Motor neuron (in vitro differentiated cells): ENCODE data around the gene MAPK14. TPM values are rescaled to one million over a fixed set of nuclear protein-coding genes. Genes with fewer than 3 reads are reported as not detected.

Experiments used
- ATAC-seq, 8 experiments: fragments of 200-7000 bp; cut with Tn5 transposase; replicated peaks in 6 of 8; 2 replicates each; pipeline ENCODE4 v1.8.0; 2021; ENCODE audit warnings: mild to moderate bottlenecking in 8 of 8, moderate library complexity in 8 of 8
- H3K27ac ChIP-seq, 2 donors: fragments of 250-450 bp; sonication (Bioruptor Pico); 2 replicates each; pipeline ENCODE4 v1.9.0; 2021; ENCODE audit warnings: antibody characterized with exemption in 2 of 2, mild to moderate bottlenecking in 2 of 2, moderate library complexity in 1 of 2
- H3K4me1 ChIP-seq, 2 donors: fragments of 250-450 bp; sonication (Bioruptor Pico); replicated peaks in 1 of 2; 2 replicates each; pipeline ENCODE4 v1.6.1; 2021; ENCODE audit warnings: antibody characterized with exemption in 2 of 2, mild to moderate bottlenecking in 2 of 2, moderate library complexity in 1 of 2
- H3K4me3 ChIP-seq, 5 donors: fragments of 250-450 bp; sonication (Bioruptor Pico); 2 replicates each; pipeline ENCODE4 v1.9.0; 2021; ENCODE audit warnings: antibody characterized with exemption in 5 of 5, mild to moderate bottlenecking in 5 of 5, moderate library complexity in 4 of 5
- WGBS, 10 experiments: fragments of 450-650 bp; shearing (Covaris generic); methylation state at CpG; one replicate each; pipeline ENCODE4 v1.0.0; 2022; 5-methylcytosine and 5-hydroxymethylcytosine counted together
- in situ Hi-C, 9 experiments: fragments of 400-800 bp; cut with MboI; loops; one replicate each; pipeline ENCODE4 v1.15.0; 2021; ENCODE audit warnings: low sequenced_read_pairs in 9 of 9, low pct_unique_long_range_greater_than_20kb in 2 of 9; ENCODE audit not compliant: unreplicated experiment in 9 of 9
- total RNA-seq, 8 experiments: library from RNA; unstranded; fragments of 300-600 nt; gene quantifications; 2 replicates each; pipeline versions ENCODE4 v1.2.3 to v1.2.4, GENCODE V29; 2022

Gene MAPK14
- total RNA-seq, 8 experiments from 2014 or later = 14.7 to 52.3 (median 21.9) TPM

GRCh38 chr6:36102853-36103252 is 75.2 kb downstream of the MAPK14 start:
- no peak for ATAC-seq
- Histone ChIP-seq H3K4me3 (no peak overlapping the region), H3K27ac (no peak overlapping the region), H3K4me1 (no peaks in the 10 kb centered on the region)
- in situ Hi-C loops = no loop called here
- WGBS, 10 experiments = 40 to 100% (median 67%) methylated on average over 1 to 4 of the region's 4 CpGs; no CpG with 5 or more reads in 3 of the 10 experiments

- 0 to 89% (median 60%) methylated on average over 1 to 2 of the region's 2 CpGs; no CpG with 5 or more reads in 3 of the 10 experiments for WGBS, 10 experiments
Measured at GRCh38 chr6:36104836-36105235, 77.2 kb downstream of the MAPK14 start.

GRCh38 chr6:36109092-36109491 is 81.5 kb downstream of the MAPK14 start:
- Histone ChIP-seq H3K4me3 (no peak overlapping the region), H3K4me1 (no peaks in the 10 kb centered on the region), H3K27ac (no peak overlapping the region)
- WGBS, 10 experiments = 31 to 100% (median 90%) methylated on average over 1 to 5 of the region's 7 CpGs; no CpG with 5 or more reads in 1 of the 10 experiments
- in situ Hi-C loops = no loop called here
- no peak for ATAC-seq

More at GRCh38 chr6:36104836-36105235, 77.2 kb downstream of the MAPK14 start:
- Histone ChIP-seq H3K4me1 (no peaks in the 10 kb centered on the region), H3K4me3 (no peak overlapping the region), H3K27ac (no peak overlapping the region)
- peak in 5 of 8 experiments; percentile 36 to 79 (median 49) for ATAC-seq
- in situ Hi-C loops = no loop called here

- H3K4me1 ChIP-seq = no peaks in the 10 kb centered on the region
- in situ Hi-C loops = no loop called here
- ATAC-seq = no peak
- WGBS, 10 experiments = 28 to 100% (median 88%) methylated on average over 1 to 3 of the region's 3 CpGs
- no peak overlapping the region for H3K4me3 ChIP-seq
- H3K27ac ChIP-seq = no peak overlapping the region
Measured at GRCh38 chr6:36110050-36110449, 82.4 kb downstream of the MAPK14 start.

GRCh38 chr6:36110863-36111262 is 83.3 kb downstream of the MAPK14 start:
- WGBS, 10 experiments = 67 to 100% (median 84%) methylated on average over 1 to 4 of the region's 4 CpGs
- Histone ChIP-seq H3K4me3 (no peak overlapping the region), H3K27ac (no peak overlapping the region), H3K4me1 (no peaks in the 10 kb centered on the region)
- in situ Hi-C loops = no loop called here
- ATAC-seq = peak in 1 of 8 experiments; percentile 27

- WGBS, 10 experiments = 72 to 100% (median 95%) methylated on average over 2 to 5 of the region's 7 CpGs; no CpG with 5 or more reads in 4 of the 10 experiments
- H3K27ac ChIP-seq = no peak overlapping the region
- H3K4me1 ChIP-seq = no peaks in the 10 kb centered on the region
- no peak for ATAC-seq
- in situ Hi-C loops = no loop called here
- H3K4me3 ChIP-seq = no peak overlapping the region
Measured at GRCh38 chr6:36111526-36111925, 83.9 kb downstream of the MAPK14 start.

GRCh38 chr6:36113049-36113448 is 85.4 kb downstream of the MAPK14 start:
- H3K4me1 ChIP-seq = peaks cover 0 to under 1% of the 10 kb centered on the region in 2 donors
- in situ Hi-C loops = no loop called here
- no peak overlapping the region for H3K27ac ChIP-seq
- H3K4me3 ChIP-seq = no peak overlapping the region
- ATAC-seq = no peak

- H3K27ac ChIP-seq = no peak overlapping the region
- 14 to 94% (median 74%) methylated on average over 1 to 2 of the region's 2 CpGs; no CpG with 5 or more reads in 2 of the 10 experiments for WGBS, 10 experiments
- peaks cover 4% of the 10 kb centered on the region in 2 donors for H3K4me1 ChIP-seq
- in situ Hi-C loops = no loop called here
- no peak overlapping the region for H3K4me3 ChIP-seq
- ATAC-seq = peak in 2 of 8 experiments; percentile 45 to 63
Measured at GRCh38 chr6:36113703-36114102, 86.1 kb downstream of the MAPK14 start.

GRCh38 chr6:36114798-36115408 is 87.3 kb downstream of the MAPK14 start:
- Histone ChIP-seq H3K4me3 (no peak overlapping the region), H3K4me1 (peaks cover 4% of the 10 kb centered on the region in 2 donors), H3K27ac (no peak overlapping the region)
- ATAC-seq = no peak
- in situ Hi-C loops = no loop called here
- WGBS, 10 experiments = 67 to 100% (median 91%) methylated on average over 1 to 4 of the region's 4 CpGs; no CpG with 5 or more reads in 4 of the 10 experiments

GRCh38 chr6:36115412-36115811 is 87.8 kb downstream of the MAPK14 start:
- 85 to 100% (median 100%) methylated on average over 1 to 8 of the region's 10 CpGs; no CpG with 5 or more reads in 2 of the 10 experiments for WGBS, 10 experiments
- ATAC-seq = no peak
- in situ Hi-C loops = no loop called here

GRCh38 chr6:36116066-36116864 is 88.7 kb downstream of the MAPK14 start:
- WGBS, 10 experiments = 78 to 100% (median 91%) methylated on average over 2 to 3 of the region's 3 CpGs; no CpG with 5 or more reads in 2 of the 10 experiments
- in situ Hi-C loops = no loop called here
- peak in 1 of 8 experiments; percentile 20 for ATAC-seq
- Histone ChIP-seq H3K27ac (no peak overlapping the region), H3K4me3 (no peak overlapping the region), H3K4me1 (peaks cover 4% of the 10 kb centered on the region in 2 donors)

More at GRCh38 chr6:36115412-36115811, 87.8 kb downstream of the MAPK14 start:
- no peak overlapping the region for H3K4me3 ChIP-seq
- H3K27ac ChIP-seq = no peak overlapping the region
- H3K4me1 ChIP-seq = peaks cover 4% of the 10 kb centered on the region in 2 donors

- Histone ChIP-seq H3K27ac (no peak overlapping the region), H3K4me3 (no peak overlapping the region), H3K4me1 (peaks cover 4% of the 10 kb centered on the region in 2 donors)
- in situ Hi-C loops = no loop called here
- no peak for ATAC-seq
- 90 to 100% (median 100%) methylated on average over 1 to 2 of the region's 2 CpGs; no CpG with 5 or more reads in 5 of the 10 experiments for WGBS, 10 experiments
Measured at GRCh38 chr6:36116943-36117342, 89.3 kb downstream of the MAPK14 start.
